ENCODE measurements around the gene COX20.

The COX20 gene

DNA sequence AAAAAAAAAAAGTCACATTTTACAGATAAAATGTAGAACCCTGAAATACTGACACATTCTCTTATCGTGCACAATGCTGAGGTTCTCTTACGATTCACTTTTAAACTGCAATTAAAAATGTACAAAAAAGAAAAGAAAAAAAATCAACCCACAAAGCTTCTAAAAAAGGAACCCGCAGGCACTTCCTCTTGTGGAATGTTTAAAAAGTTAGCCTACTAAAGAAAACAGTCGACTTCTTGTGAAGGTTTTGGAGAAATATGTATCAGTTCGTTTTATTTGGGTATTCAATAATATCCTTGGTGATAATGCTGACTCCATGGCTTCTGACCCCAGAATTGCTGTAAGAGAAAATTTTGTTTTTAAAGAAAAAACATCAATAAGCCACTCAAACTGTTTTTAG, 18.7 kb downstream of the COX20 start:
- no peak for DNase-seq

DNA sequence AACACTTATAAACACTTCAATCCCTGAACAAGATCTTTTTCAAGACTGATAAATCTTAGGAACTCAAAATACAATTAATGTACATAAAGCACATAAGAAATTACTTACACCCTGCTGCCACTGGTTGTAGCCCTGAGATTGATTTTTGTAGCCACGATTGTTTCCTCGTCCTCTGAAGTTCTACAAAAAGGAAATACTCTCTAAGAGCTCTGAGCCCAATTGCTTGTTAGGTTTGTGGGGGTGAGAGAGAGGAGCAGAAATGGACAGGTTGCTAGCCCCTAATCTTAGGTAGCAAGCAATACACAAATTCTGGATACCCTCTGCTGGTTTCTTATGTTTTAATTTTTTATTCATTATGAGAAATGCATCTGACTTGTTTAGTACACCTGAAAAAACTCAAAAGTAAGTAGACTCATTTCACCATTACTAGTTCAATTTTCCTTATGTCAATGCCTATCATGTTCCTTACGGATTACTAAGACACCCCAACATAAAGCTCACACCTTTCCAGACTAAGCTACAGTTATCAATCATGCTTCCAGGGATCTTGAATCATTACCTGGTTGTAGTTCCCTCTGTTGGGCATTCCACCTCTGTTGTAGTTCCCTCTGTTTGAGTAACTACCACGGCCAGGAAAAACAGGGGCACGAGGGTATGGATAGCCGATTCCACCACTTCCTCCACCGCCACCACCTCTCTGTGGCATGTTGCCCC, 19.6 kb downstream of the COX20 start:
- DNase-seq: no peak

DNA sequence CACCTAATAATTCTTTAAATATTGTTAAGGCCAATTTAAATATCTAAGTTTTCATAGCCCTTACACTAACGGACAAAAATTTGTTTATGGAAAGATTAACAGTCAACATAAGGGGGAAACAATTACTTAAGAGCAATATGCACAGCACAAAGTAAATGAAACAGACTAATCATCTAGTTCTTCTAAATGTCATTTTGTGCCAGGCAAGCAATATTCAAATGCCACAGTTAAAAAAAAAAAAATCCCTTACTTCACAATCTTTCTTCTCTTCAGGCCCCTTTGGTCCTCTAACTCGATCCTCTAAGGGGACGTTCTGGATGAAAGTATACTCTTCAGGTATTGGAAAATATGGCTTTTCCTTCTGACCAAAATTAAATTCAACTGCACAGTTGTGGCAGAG, 22.3 kb downstream of the COX20 start:
- no peak for DNase-seq

DNA sequence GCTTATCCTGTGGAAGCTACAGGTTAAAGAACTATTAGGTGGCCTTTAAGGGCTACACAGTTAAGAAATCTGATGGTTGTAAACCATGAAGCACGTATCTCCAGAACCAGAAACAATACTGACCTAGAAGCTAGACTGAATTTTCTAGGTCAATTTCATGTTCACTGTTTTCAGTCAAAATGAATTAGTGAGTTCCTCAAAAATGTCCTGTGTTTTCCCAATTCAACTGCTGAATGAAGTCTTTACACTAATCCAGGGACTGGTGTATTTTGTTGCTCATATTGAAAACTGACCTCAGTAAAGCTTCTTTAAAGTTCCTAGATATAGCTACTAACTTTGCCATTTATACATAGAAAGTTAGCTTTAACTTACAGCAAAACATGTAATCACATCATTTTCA, 22.9 kb downstream of the COX20 start:
- DNase-seq: no peak

DNA sequence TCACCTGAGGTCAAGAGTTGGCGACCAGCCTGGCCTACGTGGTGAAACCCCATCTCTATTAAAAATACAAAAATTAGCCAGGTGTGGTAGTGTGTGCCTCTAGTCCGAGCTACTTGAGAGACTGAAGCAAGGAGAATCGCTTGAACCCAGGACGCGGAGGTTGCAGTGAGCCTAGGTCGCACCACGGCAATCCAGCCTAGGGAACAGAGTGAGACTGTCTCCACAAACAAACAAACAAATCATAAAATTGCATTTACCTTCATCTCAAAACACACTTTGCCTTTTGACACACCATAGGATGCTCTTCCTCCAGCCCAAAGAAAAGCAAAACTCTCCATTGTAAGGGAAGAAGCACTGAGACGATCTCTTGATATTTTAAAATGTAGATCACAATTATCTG, 24.6 kb downstream of the COX20 start:
- DNase-seq: no peak

DNA sequence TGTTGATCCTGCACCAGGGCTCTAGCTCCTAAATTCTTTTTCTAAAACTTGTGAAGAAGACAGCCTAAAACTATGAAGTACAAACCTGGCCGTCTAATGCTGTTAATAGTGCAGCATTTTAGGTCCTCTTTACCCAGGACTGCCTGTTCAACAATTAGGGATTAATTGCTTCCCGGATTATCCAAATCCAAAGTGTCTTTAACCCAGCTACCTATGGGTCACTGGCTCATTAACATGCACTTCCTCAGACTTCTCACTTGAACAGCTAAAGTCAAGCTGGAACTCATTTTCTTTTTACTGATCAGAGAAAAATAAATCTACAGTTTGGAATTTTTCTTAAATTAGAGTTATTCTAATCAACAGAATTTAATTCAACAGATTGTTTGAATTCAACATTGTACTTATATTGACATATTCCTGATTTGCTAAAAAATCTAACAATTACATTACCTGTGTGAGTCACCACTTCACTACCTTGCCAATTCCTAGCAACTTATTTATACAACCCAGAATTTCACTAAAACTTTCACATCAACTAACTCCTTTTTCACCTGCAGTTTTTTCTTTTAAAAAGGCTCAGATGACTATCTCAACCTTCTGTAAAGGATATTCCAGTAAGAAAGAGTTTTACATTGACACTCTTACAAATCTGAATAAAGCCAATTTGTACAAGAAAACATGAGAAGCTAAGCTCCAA, 25.6 kb downstream of the COX20 start:
- no peak for DNase-seq

DNA sequence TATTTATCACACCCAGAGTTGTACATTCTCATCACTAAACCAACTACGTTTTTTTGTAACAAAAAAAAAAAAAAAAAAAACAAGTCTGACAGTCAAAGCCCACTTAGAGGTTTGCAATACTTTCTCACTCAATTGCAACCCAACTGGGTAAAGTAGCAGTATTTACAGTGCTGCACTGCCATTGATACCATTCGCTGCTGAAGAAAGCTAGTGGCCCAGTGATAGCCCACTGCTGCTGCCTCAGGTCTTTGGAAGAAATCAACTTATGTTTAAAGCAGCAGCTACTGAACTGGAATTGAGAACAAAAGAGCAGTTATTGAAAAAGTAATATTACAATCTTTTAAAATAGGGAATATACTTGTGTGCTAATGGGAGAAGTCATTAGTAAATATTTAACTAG, 26.2 kb downstream of the COX20 start:
- DNase-seq: no peak

DNA sequence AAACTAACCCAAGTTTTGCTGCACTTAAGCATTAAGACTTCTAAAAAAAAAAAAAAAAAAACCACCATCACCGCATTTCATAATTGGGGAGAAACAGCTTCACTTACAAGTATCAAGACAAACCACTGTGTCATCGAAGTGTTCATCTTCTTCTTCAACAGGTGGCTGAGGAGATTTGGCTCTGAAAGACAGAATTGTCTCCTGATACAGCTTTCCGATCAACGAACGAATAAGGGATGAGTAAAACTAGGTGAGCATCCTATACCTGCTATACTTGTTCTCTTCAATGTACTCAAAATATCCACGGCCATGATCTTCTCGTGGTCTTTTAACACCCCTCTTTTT, 26.9 kb downstream of the COX20 start:
- no peak for DNase-seq

DNA sequence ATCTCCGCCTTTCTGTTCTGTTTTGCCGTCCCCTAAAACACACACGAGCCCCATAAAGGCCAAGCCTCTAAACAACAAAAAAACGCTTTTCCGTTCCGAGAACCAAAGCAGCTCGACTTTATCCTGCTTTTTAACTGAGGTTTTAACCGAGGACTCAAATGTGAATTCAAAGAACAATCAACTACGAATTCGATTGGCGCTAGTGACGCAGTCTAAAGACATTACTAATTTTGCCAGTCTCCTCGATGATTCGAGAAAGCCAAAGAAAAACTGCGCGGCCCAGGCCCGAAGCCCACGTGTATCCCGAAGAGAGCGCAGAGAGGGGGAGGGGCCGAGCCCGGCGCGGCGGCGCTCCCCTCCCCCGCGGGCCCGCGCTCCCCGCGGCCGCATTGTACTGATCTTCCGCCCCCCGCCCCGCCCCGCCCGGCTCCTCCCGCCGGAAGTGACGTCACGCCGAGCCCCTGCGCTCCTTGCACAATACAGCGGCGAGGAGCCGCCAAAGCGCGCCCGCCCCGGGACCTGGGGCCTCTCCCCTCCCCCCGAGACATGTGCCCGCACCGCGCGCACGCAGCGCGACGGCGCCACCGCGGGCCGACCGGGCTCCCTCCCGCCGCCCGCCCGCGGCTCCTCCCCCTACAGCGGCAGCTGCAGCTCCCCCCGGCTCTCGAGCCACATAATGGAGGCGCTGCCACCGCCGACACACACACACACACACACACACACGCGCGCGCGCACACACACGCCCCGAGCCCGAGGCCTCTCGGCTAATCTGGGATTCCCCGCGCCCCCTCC, 27.4 kb downstream of the COX20 start:
- peak; percentile 97 for DNase-seq

DNA sequence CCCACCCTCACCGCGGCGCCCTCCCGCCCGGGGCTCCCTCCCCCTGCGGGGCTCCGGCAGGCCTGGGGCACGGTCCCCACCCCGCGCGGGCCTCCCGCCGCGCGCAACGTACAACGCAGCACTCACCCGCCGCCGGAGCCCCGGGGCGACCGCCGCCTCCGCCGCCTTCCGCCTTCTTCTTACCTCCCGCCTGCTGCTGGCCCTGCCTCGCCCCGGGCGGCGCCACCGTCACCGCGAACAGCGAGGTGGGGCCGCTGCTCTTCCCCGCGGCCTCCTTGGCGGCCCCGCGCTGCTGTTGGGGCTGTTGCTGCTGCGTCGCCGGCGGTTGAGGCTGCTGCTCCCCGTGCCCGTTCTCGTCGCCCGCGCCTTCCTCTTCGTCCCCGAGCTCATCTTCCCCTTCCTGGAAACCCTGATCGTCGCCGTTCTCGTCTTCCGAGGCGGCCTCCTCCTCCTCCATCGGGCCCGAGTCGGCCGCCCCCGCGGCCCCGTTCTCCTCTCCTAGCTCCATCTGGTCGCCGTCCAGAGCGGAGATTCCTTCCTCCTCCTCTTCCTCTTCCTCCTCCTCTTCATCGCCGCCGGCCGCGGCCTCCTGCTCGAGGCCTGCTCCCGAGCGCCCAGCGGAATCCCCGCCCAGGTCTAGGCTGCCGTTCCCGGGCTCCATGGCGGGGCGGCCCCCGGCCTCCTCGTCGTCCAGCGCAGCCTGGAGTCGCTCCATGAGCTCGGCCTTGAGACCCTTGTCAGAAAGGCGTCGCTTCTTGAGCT, 28.2 kb downstream of the COX20 start:
- peak; percentile 38 for DNase-seq

DNA sequence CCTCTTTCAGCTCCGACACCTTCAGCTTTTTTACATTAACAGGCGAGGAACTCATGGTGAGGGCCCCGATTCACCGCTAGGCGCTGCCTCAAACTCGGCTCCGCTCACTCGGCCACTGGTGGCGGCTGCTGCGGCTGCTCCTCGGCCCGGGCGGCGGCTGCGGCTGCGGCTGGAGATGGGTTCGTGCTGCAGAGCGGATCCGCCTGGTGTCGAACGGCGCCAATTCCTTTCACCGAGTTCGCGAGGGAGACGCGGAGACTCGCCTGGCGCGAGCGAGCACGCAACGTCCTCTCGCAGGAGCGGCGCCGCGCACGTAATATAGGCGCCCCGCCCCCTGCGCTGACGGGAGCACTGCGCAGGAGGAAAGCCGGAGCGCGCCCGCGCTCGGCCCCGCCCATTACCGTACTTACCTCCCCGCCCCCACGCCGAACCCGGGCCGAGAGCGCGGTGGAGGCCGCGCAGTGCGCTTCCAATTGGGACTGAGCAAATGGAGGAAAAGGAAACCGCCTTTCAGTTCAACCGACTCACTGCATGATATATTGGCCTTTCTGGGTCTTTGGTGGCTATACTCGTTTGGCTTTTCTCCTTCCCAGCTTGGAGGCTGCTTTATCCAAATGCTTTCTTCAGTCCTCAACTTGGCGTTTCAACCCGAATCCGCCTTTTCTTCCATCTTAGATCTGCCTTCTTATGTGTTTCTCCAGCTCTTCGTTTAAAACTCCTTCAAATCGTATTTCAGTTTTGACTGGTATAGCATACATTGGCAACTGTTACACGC, 29.0 kb downstream of the COX20 start, which contains the start of gene HNRNPU:
Gene HNRNPU (minus strand): TSS at position 291 of the 775 bp plus-strand sequence. CDS start 236 bp downstream, at position 55.
- DNase-seq: peak; percentile 96

DNA sequence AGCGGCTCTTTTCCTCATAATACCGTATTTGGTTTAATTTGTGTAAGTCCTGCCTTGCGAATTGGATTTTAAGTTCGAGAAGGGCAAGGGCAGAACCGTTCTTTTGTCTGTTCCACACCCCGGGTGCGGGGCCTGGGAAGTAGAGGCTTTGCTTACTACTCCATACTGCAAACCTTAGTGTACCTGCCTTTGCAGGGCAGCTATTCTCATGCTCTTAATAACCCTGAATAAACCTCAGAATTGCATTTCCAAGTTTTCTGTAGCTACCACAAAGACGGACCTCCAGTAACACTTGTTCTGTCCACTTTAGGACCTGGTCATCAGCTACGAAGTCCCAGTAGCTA, 29.5 kb downstream of the COX20 start:
- peak; percentile 57 for DNase-seq

DNA sequence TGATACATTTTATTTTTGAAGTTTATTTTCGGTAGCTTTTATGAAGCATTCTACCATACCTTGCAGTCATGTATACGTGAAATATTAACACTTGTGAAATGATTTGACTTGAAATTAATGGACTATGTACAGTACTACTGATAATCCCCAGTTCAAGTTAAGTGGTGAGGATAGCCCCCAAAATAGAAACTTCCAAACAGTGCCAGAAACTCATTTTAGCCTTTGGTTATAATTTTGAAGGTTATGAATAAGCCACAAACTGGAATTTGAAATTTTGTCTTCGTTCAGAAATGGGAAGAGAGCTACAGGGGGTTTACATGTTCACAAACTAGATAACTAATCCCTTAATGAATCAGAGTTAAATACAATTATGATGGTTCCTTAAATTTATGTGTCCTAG, 30.4 kb downstream of the COX20 start:
- no peak for DNase-seq

DNA sequence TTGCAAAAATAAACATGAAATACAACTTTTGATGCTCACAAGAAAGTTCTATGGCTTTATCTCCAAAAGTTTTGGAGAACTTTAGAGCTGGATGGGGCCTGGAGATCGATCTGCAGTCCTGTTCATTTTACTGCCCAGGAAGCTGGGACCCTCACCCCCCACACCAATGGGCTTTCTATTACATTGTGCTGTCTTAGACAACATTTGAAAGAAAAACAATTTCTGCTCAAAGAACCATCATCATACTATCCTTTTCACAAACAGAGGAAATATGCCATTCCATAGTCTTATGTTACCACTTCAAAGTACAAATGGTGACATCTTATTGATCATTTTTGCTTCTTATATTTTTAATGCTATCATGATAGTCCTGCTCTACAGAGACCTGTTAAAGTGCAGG, 30.9 kb downstream of the COX20 start:
- DNase-seq: no peak

DNA sequence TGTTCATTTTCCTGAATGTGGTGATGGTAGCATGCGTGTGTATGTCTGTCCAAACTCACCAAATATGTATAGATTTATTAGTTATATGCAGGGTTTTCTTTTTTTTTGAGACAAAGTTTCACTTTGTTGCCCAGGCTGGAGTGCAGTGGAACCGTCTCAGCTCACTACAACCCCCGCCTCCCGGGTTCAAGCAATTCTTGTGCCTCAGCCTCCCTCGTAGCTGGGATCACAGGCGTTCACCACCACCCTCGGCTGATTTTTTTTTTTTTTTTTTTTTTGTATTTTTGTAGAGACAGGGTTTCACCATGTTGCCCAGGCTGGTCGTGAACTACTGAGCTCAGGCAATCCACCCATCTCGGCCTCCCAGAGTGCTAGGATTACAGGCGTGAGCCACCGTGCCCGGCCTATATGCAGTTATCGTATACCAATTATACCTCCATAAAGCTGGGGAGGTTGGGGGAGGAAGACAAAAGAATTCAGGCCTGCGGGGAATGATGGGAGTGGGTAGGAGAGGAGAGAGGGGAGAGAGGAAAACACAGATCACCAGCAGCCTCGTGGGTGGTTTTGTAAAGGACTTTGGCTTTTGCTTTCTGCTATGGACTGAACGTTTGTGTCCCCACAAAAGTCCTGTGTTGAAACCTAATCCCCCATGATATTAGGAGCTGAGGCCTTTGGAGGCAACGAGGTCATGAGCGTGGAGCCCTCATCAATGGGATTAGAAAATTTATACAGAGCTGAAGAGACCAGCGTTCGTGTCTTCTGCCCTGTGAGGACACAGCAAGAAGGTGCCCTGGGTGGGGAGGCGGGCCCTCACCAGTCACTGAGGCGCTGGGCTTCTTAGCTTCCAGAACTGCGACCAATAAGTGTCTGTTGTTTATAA, 33.3 kb downstream of the COX20 start:
- DNase-seq: no peak

DNA sequence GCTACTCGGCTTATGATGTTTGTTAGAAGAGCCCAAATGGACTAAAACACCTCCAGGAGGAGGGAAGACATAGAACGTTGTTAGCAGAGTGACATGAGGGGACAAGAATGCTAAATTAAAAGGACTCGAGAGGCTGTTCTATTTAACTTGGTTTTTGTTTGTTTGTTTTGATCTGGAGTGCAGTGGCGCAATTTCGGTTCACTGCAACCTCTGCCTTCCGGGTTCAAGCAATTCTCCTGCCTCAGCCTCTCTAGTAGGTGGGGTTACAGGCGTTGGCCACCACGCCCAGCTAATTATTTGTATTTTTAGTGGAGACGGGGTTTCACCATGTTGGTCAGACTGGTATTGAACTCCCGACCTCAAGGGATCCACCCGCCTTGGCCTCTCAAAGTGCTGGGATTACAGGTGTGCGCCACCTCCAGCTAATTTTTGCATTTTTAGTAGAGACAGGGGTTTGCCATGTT, 33.9 kb downstream of the COX20 start:
- no peak for DNase-seq

DNA sequence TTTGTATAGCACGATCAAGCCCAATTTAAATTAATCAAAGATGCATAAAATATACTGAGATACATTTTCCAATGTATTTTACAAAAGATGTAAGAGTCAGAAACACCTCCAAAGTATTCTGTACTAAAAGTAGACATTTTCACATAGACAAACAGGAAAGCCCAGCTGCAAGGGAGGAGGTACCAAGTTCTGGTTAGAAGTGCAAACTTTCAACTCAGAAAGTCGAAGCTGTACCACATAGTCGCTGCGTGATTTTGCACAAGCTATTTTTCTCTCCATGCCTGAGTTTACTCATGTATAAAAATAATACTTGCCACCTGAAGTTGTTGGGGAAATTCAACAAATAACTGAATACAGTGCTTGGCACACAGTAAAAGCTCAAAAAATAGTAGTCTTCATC, 34.5 kb downstream of the COX20 start:
- no peak for DNase-seq

DNA sequence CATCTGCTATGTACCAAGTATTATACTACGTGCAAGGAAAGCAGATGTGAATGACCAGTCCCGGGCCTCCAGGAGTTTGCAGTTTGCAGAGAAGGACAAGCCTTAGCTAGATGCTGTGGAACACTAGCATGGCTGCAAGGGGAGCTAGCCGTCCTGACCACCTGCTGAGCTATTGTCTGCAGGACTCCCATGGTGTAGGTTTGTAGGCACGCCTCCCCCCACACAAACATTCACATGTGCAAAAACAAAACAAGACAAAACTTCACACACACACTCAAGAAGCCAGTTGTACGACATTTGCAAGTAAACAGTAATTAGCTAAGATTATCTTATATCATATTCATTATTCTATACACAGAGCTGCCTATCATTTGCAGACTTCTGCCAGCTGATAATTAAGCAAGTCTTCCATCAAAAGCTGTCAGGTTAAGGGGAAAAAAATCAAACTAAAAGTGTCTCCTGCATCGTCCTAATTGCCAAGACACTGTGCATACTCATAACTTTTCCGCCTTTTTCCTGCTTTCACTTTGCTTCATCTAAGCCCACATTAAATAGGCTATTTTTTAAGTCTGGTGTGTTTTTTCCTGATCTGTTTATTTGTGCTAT, 39.6 kb downstream of the COX20 start:
- no peak for DNase-seq

DNA sequence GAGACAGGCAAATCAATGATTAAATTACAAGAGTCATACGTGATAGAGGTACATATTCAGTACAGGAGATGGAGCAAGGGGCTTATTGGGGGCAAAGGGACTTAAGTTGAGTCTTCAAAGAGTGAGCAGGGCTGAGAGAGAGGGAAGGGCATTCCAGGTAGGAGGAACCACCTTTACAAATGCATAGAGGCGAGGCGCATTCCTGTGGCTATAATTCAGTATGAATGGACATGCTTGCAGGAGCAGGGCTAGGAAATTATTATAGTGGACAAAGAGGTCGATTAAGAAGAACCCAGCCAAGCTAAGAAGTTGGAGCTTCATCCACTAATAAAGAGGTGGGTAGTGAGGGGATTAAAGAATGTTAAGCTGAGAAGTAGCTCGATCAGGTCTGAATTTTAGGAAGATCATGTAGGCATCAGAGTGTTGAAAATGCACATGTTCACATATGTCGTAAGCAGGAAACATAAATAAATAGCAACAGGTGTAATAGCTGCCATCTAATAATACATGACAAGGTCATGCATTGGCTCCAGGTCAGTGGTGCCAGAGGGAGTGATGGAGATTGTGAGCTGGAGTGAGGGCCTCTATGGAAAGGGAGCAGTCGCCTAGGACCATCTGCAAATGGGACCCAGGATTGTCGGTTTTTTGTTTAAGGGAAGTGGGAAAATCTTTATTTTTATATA, 40.9 kb downstream of the COX20 start:
- DNase-seq: no peak

DNA sequence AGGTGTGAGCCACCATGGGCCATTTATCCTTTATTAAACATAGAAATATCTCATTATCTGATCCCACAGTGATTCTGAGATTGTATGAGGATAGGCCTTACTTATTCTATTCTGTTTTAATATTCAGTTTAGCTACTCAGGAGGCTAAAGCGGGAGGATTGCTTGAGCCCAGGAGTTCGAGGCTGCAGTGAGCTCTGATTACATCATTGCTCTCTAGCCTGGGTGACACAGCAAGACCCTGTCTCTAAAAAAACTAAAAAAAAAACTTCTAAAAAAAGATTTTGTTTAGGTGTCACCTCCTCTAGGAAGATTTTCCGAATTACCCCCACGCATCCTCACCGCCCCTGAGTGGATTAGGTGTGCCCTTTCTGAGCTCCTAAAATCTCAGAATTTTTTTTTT, 43.2 kb downstream of the COX20 start:
- no peak for DNase-seq

Measured in stimulated activated CD4-positive, alpha-beta T cell treated with anti-CD3 and anti-CD28 coated beads, Interleukin-15, amount 100 ng/mL, for 24 hours (primary cell).